Parathyroid adenoma (tissue), 2 donors: ENCODE measurements around the gene SEMA3F.

Experiments used
- H2AFZ ChIP-seq: fragments of 300-600 bp; sonication (generic); one replicate; pipeline ENCODE4 v1.7.0; 2017; ENCODE audit warnings: antibody characterized with exemption, mild to moderate bottlenecking
- H3K27ac ChIP-seq: fragments of 300-600 bp; sonication (generic); one replicate; pipeline ENCODE4 v1.7.0; 2017
- H3K27me3 ChIP-seq: fragments of 300-600 bp; sonication (generic); one replicate; pipeline ENCODE4 v1.7.0; 2017; ENCODE audit warnings: low read length; ENCODE audit not compliant: control insufficient read depth, insufficient read depth
- H3K36me3 ChIP-seq: fragments of 300-600 bp; sonication (generic); one replicate; pipeline ENCODE4 v1.7.0; 2017; ENCODE audit warnings: low read length; ENCODE audit not compliant: control insufficient read depth, insufficient read depth
- H3K4me1 ChIP-seq: fragments of 300-600 bp; sonication (generic); one replicate; pipeline ENCODE4 v1.7.0; 2017; ENCODE audit warnings: control low read depth
- H3K4me2 ChIP-seq: fragments of 300-600 bp; sonication (generic); one replicate; pipeline ENCODE4 v1.7.0; 2017; ENCODE audit warnings: low read length
- H3K4me3 ChIP-seq: fragments of 300-600 bp; sonication (generic); one replicate; pipeline ENCODE4 v1.7.0; 2017; ENCODE audit warnings: low read depth, low read length
- H3K79me2 ChIP-seq: fragments of 300-600 bp; sonication (generic); one replicate; pipeline ENCODE4 v1.7.0; 2017; ENCODE audit warnings: control low read depth
- H3K9ac ChIP-seq: fragments of 300-600 bp; sonication (generic); one replicate; pipeline ENCODE4 v1.7.0; 2017; ENCODE audit warnings: mild to moderate bottlenecking
- H3K9me3 ChIP-seq: fragments of 300-600 bp; sonication (generic); one replicate; pipeline ENCODE4 v1.7.0; 2017; ENCODE audit warnings: low read length; ENCODE audit not compliant: control insufficient read depth
- TF ChIP-seq, protein P1 (sequence below): fragments of 300-600 bp; sonication (generic); IDR thresholded peaks from one replicate; pipeline ENCODE4 v1.7.0; 2017; ENCODE audit warnings: antibody characterized with exemption, mild to moderate bottlenecking
- donor health status: primary hyperparathyroidism.

Gene SEMA3F

DNA sequence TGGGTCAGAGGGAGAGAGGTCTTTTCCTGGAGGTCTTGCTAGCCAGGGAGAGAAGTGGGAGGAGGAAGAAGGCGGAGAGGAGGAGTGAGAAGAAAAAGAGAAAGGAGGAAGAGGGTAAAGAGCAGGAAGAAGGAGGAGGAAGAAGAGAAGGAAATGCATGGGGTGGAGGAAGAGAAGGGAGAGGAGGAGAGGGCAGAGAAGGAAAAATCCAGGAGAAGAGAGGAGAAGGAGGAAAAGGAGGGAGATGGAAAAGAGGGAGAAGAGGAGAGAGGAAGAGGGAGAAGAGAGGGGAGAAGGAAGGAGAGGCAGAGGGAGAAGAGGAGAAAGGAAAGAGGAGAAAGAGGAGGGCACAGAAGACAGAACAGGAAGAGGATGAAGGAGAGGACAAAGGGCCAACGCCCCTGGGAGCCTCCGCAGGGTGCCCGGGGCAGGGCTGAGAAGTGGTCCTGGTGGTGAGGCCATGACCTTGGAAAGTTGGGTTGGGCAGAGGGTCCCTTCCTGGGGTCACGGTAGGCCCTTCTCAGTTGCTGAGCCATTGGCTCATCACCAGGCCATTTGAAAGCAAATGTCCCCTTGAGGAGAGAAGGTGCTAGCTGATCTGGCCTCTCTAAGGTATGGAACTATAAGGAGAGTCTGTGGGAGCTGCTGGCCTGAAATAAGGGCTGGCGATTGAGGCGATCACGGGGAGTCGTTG is 1.2 kb upstream of the SEMA3F start:
- H3K4me3 ChIP-seq, result peak overlapping the region; percentile 36
- TF ChIP-seq, protein P1, sequence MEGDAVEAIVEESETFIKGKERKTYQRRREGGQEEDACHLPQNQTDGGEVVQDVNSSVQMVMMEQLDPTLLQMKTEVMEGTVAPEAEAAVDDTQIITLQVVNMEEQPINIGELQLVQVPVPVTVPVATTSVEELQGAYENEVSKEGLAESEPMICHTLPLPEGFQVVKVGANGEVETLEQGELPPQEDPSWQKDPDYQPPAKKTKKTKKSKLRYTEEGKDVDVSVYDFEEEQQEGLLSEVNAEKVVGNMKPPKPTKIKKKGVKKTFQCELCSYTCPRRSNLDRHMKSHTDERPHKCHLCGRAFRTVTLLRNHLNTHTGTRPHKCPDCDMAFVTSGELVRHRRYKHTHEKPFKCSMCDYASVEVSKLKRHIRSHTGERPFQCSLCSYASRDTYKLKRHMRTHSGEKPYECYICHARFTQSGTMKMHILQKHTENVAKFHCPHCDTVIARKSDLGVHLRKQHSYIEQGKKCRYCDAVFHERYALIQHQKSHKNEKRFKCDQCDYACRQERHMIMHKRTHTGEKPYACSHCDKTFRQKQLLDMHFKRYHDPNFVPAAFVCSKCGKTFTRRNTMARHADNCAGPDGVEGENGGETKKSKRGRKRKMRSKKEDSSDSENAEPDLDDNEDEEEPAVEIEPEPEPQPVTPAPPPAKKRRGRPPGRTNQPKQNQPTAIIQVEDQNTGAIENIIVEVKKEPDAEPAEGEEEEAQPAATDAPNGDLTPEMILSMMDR, result no peak
- peak overlapping the region; percentile 80 for H3K4me2 ChIP-seq
- peak overlapping the region; percentile 89 for H2AFZ ChIP-seq
- H3K27ac ChIP-seq, result peak overlapping the region; percentile 49
- H3K9ac ChIP-seq, result no peak overlapping the region
- H3K79me2 ChIP-seq, result no peaks in the 10 kb centered on the region
- no peaks in the 10 kb centered on the region for H3K36me3 ChIP-seq
- no peaks in the 10 kb centered on the region for H3K27me3 ChIP-seq
- peaks cover 52% of the 10 kb centered on the region for H3K4me1 ChIP-seq
- no peaks in the 10 kb centered on the region for H3K9me3 ChIP-seq

DNA sequence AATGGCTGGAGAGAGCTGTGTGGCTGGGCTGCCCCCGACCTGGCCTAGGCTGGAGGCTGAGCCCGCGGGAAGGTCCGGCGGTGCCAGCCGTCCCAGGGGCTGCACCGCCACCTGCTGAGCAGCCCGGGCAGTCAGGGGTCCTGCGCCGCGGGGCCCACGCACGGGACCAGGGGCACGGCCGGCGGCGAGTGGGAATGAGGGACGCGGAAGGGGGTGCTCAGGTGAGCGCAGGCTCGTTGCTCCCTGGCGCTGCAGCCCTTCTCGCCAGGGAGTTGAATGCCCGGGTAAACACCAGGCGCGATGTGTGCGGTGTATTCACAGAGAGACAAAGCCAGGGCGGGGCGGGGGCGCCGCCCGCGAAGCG is 666 bp upstream of the SEMA3F start:
- peaks cover 47% of the 10 kb centered on the region for H3K4me1 ChIP-seq
- TF ChIP-seq, protein P1, result peak; percentile 72

DNA sequence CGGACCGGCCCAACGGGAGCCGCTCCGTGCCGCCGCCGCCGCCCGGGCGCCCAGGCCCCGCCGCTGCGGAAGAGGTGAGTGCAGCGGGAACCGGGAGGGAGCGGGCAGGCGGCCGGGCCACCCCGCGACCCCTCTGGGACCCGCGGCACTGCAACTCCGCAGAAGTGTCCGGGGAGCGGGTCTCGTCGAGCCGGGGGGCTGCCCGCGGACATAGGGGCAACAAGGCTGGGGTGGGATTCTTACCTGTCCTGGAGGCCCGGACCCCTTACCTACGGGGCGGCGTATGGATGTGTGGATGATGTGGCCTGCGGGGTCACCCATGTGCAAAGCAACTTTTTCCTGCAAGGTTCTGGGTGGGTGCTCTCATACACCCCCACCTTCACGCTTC is 361 bp downstream of the SEMA3F start:
- Histone ChIP-seq H2AFZ (no peak overlapping the region), H3K4me1 (peaks cover 38% of the 10 kb centered on the region), H3K9ac (no peak overlapping the region), H3K4me2 (peak overlapping the region; percentile 50), H3K79me2 (no peaks in the 10 kb centered on the region), H3K36me3 (no peaks in the 10 kb centered on the region), H3K27me3 (no peaks in the 10 kb centered on the region), H3K27ac (peak overlapping the region; percentile 32), H3K4me3 (peak overlapping the region; percentile 17), H3K9me3 (no peaks in the 10 kb centered on the region)
- TF ChIP-seq, protein P1, result no peak

More for the DNA sequence above, 666 bp upstream of the SEMA3F start:
- Histone ChIP-seq H3K36me3 (no peaks in the 10 kb centered on the region), H3K27me3 (no peaks in the 10 kb centered on the region), H3K79me2 (no peaks in the 10 kb centered on the region), H3K4me3 (peak overlapping the region; percentile 36), H3K9me3 (no peaks in the 10 kb centered on the region), H3K9ac (no peak overlapping the region), H3K4me2 (peak overlapping the region; percentile 80), H3K27ac (peak overlapping the region; percentile 49), H2AFZ (peak overlapping the region; percentile 89)

DNA sequence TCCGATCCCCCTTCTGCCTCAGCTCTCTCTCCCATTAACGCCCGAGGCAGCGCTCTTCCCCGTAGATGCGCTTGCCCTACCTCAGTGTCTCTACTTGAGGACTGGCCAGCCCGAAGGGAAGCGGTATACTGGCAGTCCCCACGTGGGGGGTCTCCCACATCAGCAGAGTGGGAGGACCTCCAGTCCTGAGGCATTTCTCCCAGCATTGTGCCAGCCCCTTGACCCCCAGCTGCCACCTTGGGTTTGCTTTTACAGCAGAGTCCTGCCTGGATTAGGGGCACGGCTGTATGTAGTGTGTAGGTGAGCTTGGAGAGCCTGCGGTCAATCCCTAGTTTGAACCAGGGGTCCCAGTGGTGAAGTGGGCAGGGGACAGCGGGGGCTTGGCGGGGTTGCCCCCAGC is 767 bp downstream of the SEMA3F start:
- Histone ChIP-seq H3K36me3 (no peaks in the 10 kb centered on the region), H3K4me1 (peaks cover 34% of the 10 kb centered on the region), H3K27me3 (no peaks in the 10 kb centered on the region), H3K9me3 (no peaks in the 10 kb centered on the region), H3K4me2 (peak overlapping the region; percentile 50), H3K4me3 (peak overlapping the region; percentile 17), H3K79me2 (no peaks in the 10 kb centered on the region), H3K27ac (peak overlapping the region; percentile 32), H3K9ac (no peak overlapping the region), H2AFZ (no peak overlapping the region)
- TF ChIP-seq, protein P1, result no peak
